HG02840 (cell line): ENCODE data around the gene GPR15.
A peak's percentile ranks its signal among the peaks of the same experiment; 100 is the strongest.

Source experiments
- ATAC-seq: cut with Tn5 transposase; IDR thresholded peaks from one replicate; pipeline ENCODE4 v1.9.1; 2021; ENCODE audit warnings: mild to moderate bottlenecking, moderate library complexity, moderate number of reproducible peaks; ENCODE audit not compliant: unreplicated experiment, low FRiP score

GPR15 gene

GRCh38 chr3:98529856-98530459 is 1.8 kb upstream of the GPR15 start:
- ATAC-seq: no peak

GRCh38 chr3:98530676-98531075 is 1.1 kb upstream of the GPR15 start:
- ATAC-seq: no peak

GRCh38 chr3:98532275-98532637 is 478 bp downstream of the GPR15 start:
- ATAC-seq: no peak

- no peak for ATAC-seq
Observed at GRCh38 chr3:98532709-98533571, 1.2 kb downstream of the GPR15 start.

GRCh38 chr3:98534168-98534567 is 2.4 kb downstream of the GPR15 start:
- no peak for ATAC-seq

- no peak for ATAC-seq
Observed at GRCh38 chr3:98534734-98535133, 3.0 kb downstream of the GPR15 start.

GRCh38 chr3:98536456-98537017 is 4.8 kb downstream of the GPR15 start:
- peak; percentile 80 for ATAC-seq

- ATAC-seq: peak; percentile 40
Observed at GRCh38 chr3:98540346-98540745, 8.6 kb downstream of the GPR15 start.

- no peak for ATAC-seq
Observed at GRCh38 chr3:98541695-98542094, 9.9 kb downstream of the GPR15 start.

GRCh38 chr3:98542623-98543022 is 10.8 kb downstream of the GPR15 start:
- no peak for ATAC-seq

- peak; percentile 56 for ATAC-seq
Observed at GRCh38 chr3:98545940-98546339, 14.2 kb downstream of the GPR15 start.

- no peak for ATAC-seq
Observed at GRCh38 chr3:98548544-98548943, 16.8 kb downstream of the GPR15 start.

GRCh38 chr3:98550833-98551232 is 19.1 kb downstream of the GPR15 start:
- no peak for ATAC-seq

- no peak for ATAC-seq
Observed at GRCh38 chr3:98551236-98551635, 19.5 kb downstream of the GPR15 start.

GRCh38 chr3:98551754-98552153 is 20.0 kb downstream of the GPR15 start:
- ATAC-seq: no peak

GRCh38 chr3:98552232-98553020 is 20.6 kb downstream of the GPR15 start:
- ATAC-seq: no peak

- no peak for ATAC-seq
Observed at GRCh38 chr3:98553021-98553563, 21.3 kb downstream of the GPR15 start.

- ATAC-seq: no peak
Observed at GRCh38 chr3:98553753-98554152, 22.0 kb downstream of the GPR15 start.

- no peak for ATAC-seq
Observed at GRCh38 chr3:98554580-98554979, 22.8 kb downstream of the GPR15 start.

GRCh38 chr3:98555025-98555379 is 23.2 kb downstream of the GPR15 start:
- ATAC-seq: no peak
